HG03045 (cell line): ENCODE measurements around the gene CARS1.
A peak's percentile ranks its signal among the peaks of the same experiment; 100 is the strongest.

ENCODE experiments used
- ATAC-seq: cut with Tn5 transposase; IDR thresholded peaks from one replicate; pipeline ENCODE4 v1.9.1; 2021; ENCODE audit warnings: mild to moderate bottlenecking, moderate library complexity; ENCODE audit not compliant: unreplicated experiment

CARS1 gene

DNA sequence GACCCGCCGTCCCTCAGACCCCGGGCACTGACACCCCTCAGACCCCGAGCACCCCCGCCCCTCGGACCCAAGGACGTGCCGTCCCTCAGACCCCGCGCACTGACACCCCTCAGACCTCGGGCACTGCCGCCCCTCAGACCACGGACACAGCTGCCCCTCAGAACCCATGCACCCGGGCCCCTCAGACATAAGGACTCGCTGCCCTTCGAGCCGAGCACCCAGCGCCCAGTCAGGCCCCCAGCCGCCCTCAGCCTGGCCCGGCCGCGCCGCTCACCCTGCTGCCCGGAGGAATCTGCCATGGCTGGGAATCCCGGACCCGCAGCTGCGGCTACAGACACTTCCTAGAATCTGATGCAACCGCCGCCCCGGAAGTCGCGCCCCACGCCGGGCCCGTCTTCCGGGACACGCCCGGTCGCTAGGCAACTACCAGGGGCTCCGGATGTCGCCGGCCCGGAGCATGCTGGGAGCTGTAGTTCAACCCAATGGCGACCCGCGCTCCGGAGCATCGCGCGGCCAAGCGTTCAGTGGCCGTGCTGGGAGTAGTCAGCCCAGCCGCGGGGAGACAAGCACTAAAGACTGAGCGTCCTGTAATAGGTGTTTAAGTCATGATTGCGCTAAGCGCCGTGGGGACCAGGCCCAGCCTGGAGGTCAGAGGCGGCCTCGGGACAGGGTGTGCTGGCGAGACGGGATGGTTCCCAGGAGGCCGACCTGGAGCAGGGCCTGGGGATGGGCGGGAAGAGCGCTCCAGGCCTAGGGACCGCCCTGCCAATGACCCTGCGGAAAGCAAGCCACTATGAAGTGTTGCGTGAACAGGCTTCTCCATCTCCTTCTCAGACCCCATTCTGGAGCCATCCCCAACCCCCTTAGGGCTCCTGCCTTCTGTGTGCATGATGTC lies at the start of gene CARS1:
Gene CARS1, minus strand, starts transcription at position 355 of the 895 bp plus-strand sequence. Its CDS starts 56 bp downstream, at position 299.
- ATAC-seq = peak; percentile 92

DNA sequence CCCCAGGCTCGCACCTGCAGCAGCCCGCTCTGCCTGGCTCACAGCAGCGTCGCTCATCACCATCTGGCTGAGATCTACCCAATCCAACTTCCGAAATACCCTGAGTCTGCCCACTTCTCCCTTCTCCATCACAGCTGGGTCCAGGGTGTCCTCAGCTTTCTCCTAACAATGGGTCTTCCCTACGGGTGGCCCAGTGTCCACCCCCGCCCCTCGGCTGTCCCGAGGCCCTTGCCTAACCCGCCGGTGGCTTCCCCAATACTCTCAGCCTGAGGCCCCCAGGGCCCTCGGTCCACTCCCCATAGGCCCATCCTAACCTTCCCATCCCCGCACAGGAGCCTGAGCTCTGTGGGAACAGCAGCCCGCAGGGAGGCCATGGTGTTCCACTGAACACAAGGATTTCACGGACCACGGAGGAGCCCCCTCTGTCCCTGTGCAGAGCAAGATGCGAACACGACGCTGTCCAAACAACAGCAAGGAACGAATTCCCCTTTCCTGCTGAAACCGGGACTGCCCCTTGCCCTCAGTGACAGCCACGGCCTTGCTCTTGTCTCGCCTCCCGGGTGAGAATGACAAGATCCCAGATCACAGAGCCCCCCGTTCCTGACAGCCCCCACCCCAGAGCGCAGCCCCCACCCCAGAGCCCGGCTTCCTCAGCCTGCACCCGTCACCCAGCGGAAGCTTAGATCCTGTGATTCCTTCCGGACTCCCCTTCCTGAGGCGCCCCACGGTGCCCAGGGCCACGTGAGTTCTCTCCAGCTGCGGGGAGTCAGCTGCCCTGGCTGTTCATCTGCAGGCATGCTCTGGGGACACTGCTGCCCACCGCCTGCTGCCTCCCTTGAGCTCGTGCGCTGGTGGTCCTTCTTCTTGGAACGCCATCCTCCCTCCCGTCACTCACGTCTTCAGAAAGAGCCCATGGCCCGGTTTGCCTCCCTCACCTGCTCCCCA lies 48.8 kb upstream of the CARS1 start:
- ATAC-seq = no peak

DNA sequence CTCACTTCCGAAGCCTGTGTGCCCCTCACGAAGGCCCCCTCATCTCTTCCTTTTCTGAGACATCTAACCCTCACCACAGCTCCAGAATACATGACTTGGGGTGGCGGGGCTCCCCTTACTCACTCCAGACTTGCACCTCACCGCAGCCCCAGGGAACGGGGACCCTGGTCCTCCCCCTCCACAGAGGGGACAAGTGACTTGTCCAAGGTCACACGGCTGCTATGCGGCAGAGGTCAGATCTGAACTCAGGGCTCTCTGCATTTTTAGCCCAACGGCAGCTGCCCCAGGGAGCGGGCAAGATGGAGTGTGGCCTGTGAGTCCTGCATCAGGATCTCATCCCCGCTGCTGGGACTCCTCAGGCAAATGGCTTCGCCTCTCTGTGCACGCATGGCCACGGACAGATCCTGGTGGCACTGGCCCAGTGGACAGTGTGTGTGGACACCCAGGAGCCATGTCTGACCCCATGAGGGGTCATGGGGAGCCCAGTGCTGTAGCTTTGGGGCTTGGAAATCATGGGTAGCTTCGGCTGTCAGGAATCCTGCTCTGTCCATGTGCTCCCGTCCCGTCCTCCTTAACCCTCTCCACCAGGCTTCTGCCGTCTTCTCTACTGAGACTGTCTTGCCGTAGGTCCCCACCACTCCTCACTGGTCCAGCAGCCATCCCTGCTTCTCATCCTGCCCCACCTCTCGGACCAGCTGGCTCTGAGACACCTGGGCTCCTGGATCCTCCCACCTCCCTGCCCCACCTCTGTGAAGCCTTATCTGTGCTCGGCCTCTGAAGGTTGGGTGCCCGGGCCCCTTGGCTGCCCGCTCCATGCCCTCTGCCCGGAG lies 48.0 kb upstream of the CARS1 start:
- ATAC-seq = no peak

DNA sequence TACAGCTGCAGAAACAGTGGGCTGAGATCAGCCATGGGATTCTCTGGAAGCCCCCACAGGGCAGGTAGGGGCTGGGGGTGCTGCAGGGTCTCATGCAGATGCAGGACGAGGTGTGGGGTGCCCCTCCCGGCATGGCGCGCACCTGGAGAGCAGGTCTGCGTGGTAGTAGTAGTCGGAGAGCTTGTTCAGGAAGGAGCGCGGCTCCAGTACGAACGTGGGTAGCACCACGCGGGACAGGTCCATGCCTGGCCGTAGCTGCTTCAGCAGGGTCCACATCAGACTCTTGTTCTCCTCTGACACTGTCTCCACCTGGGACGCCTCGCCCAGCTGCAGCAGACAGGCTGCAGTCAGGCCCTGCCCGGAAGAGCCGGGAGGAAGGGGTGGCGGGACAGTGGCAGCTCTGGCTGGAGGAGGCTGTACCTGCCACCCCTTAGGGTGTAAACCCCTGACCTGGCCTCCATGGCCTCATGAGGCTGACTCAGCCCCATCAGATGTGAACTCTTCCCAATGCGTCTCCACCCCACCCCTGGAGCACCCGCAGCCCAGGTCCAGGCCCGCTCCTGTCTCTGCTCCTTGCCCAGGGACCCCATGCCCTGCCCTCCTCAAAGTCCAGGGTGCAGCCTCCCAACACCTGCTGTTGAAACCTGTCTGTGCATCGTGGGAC lies 47.0 kb upstream of the CARS1 start:
- ATAC-seq = no peak

DNA sequence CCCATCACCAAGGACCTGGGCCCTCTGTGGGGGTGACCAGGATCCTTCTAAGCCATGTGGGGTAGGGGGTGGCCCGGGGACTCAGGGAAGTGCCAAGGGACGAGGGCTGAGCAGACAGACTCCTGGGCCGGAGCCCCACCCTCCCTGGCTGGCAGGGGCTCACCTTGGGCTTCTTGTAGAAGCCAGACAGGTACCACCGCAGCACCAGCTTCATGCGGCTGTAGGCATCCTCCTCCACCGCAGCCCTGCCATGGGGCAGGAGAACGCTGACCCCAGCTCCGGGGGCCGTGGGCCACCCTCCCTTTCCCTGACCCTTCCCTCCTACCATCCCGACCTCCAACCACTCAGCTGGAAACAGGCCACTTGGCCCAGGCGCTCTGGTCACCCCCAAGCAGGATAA lies 45.9 kb upstream of the CARS1 start:
- ATAC-seq = no peak

DNA sequence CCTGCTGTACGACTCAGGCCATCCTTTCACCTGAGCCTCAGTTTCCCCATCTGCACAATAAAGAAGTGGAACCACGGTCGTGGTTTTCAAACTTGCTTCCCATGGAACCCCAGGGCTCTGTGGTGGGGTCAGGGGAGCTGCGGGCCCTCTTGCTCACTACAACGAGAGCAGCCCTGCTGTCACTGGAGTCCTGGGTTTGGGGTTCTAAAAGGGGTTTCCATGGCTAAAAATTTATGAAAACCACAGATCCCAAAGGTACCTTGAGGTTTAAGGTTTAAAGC lies 45.4 kb upstream of the CARS1 start:
- no peak for ATAC-seq

DNA sequence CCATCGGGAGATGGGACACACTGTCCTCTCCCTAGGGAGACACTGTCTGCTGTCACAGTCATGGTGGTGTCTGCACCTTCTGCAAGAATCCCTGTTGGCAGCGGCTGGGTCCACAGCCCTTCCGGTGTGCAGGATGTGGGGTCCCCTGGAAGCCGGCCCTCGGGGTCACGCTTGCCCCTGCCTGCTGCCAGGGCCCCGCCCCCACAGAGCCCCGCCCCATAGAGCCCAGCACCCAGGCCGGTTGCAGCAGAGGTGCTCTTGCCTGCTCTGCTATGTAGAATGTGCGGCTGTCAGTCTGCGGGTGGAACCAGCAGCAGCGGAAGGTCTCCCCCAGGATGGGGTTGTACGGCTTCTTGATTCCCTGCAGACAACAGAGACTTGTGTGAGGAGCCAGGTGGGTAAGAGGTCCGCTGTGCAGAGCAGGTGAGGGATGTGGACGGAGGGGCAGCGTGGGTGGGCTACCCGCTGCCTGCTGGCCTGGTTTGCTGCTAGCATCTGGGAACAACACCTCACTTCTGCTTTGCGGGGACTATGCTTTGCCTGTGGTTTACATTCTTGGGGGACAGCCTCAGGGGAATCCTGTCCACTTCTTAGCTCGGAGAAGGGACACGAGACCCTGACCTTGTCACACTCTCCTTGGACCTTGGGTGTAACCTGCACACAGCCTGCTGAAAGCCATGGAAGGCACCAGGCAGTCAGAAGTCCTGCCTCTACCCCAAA lies 44.9 kb upstream of the CARS1 start:
- no peak for ATAC-seq

DNA sequence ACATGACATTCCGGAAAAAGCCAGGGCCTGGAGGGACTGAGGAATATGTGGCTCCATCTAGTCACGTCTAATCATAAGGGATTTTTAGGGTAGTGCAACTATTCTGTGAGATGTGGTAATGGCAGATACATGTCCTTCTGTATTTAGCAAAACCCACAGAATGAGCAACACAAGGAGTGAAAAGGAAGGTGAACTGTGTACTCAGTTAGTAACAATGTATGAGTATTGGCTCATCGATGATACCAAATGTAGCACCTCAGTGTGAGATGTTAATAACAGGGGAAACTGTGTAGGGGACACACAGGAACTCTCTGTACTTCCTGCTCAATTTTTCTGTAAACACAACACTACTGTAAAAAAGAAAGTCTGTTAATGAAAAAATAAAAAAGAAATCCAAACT lies 42.0 kb upstream of the CARS1 start:
- ATAC-seq = no peak

DNA sequence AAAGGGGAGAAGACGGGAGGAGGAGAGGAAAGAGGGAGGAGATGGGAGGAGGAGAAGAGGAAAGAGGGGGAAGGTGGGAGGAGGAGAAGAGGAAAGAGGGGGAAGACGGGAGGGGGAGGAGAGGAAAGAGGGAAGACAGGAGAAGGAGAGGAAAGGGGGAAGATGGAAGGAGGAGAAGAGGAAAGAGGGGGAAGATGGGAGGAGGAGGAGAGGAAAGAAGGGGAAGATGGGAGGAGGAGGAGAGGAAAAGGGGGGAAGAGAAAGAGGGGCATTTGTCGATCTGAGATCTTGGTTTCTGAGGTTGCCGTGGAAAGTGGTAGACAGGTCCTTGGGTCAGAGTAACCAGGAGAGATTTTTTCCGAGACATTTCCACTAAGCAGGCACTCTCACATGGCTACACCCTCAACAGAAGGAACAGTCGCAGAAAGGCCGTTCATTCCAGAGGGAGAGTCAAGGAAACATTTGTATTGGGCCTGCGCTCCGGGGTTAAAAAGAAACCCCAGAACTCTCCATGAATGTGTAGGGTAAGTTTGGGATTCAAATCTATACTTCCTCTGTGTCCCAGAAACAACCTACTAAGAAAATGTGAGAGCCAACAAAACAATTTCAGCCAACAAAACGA lies 39.8 kb upstream of the CARS1 start:
- ATAC-seq = no peak

DNA sequence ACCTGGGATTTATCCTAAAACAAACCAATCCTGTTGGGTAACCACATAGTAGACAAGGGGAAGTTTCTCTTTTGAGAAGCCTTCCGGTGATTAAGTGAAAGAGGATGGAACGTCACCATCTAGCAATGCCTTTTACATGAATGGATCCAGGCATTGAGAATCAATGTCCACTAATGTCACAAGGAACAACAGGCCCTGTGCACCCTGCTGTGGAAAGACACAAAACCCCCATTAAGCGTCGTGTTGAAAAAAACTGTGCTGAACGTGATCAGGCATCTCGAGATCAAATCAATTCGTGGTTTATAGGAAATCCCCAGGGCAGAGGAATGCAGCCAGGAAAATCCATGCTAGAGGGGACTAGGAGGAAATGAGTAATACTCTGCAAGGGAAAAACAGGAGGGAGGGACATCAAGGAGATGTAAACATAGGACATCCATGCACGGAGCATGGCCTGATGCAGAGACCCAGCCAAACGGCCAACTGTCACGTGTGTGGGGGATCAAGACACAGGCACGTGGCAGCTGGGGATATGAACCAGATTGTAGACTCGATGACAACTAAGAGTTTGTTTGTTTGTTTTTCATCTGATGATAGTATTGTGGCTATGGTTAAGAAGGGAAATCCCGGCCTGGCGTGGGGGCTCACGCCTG lies 38.6 kb upstream of the CARS1 start:
- ATAC-seq = no peak

DNA sequence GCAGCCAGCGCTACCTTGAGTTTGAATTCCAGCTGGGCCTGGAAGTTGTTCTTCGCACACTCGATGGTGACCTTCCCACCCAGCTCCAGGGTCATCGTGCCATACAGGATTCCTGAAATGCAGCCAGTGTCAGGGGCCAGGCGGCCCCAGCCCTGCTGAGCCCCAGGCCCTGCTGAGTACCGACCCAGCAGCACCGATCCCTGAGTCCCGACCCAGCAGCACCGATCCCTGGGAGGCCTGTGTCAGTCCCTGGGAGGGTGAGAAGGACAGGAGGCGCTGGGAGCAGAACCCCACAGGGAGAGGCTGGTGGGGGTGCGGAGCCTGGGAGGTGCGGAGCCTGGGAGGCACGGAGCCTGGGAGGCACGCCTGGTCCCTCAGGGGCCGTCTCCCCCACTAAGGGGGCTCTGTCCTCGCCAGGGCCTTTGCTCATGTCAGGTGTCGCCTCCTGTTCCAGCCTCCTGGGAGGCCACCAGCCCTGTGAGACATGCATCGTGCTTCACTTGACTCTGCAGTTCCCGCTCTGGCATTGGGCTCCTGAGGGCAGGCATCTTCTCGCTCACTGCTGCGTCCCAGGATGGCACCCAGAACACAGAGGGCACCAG lies 37.1 kb upstream of the CARS1 start:
- ATAC-seq = no peak

DNA sequence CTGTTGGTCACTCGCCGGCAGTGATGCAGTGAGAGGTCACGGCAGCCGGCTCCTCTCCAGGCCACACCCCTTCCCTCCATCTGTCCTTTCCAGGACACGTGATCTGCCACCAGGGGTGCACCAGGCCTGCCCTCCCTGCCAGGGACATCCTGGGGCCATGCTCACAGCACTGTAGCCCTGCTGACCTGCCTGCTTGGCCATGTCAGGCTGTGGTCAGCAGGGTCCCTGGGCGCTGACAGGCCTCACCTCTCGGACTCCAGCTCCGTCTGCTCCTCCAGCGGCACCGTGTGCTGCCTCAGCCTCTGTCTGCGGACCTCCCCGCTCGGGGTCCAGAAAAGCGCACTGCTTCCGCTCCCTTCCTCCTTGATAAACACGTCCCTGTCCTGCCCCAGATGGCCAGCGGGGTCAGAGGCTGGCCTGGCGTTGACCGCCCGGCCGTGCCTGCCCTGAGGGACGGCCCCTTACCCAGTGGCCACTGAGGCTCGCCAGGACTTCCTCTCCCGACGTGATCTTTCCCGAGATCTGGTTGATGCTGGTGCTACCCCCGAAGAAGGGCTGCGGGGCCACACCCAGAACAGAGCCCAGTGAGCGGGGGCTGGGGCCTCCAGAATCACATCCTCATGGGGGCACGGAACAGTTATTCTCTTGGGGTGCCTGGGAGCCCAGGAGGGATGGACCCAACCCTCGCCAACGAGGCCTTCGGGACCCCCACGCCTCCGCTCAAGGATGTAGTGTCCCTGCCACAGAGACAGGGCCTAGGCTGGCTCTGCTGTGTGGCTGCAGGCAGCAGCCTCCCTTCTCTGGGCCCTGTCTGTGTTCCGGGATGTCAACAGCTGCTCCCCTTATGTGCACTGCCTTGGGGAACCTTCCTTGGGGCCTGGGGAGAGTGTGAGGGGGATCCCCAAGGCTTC lies 36.3 kb upstream of the CARS1 start:
- ATAC-seq = no peak

DNA sequence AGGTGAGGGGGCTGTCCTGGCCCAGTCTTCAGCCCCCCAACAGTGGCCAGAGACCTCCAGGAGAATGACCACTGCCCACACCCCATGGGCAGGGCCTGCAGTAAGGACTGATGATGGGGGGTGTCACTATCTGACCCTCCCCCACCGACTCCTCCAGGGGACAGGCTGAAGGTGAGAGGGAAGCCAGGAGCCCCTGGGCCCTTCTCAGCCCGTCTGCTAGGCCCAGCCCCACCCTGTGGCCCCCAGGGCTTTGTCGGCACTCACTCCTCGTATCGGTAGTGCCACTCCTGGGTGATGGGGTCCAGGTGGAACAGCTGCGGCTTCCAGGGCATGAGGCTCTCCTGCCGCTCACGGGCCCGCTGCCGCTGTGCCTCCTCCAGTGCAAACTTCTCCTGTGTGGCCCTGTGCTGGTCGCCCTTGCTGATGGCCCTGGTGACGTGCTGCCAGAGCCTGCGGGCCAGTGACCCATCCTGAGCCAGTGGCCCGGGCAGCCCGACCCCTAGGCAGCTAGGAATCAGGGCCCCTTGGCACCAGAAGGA lies 35.4 kb upstream of the CARS1 start:
- no peak for ATAC-seq

DNA sequence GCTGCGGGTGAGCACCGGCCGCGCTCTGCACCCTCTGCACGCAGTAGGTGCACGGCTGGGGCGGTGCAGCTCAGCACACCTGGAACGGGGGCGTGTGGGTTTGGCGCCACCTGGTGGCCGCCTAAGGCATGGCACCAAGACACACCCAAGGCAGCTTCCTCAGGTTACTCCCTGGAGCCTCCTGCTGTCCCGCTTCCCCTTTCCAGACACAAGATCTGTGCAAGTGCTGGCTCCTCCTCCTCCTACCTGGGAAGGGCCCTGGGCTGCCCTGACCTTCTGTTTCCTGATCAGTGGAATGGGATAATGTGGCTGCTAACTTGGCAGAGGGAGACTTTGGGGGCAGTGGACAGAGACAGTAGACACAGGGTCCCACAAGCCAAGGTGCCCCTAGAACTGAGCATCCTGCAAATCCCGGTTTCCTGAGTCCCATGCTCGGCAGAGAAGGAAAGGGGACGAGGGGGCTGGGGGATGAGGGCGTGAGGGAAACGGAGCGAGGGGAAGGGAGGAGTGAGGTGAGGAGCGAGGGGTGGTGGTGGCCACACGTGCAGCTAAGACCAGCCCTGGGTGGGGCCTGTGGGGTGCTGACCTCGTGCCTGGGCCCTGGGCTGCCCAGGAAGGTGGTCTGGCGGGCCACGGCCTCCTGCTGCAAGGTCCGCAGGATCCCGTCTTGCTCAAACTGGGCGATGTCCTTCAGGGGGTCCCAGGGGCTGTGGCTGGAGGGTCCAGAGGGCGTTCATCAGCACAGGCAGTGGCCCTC lies 34.8 kb upstream of the CARS1 start:
- no peak for ATAC-seq

DNA sequence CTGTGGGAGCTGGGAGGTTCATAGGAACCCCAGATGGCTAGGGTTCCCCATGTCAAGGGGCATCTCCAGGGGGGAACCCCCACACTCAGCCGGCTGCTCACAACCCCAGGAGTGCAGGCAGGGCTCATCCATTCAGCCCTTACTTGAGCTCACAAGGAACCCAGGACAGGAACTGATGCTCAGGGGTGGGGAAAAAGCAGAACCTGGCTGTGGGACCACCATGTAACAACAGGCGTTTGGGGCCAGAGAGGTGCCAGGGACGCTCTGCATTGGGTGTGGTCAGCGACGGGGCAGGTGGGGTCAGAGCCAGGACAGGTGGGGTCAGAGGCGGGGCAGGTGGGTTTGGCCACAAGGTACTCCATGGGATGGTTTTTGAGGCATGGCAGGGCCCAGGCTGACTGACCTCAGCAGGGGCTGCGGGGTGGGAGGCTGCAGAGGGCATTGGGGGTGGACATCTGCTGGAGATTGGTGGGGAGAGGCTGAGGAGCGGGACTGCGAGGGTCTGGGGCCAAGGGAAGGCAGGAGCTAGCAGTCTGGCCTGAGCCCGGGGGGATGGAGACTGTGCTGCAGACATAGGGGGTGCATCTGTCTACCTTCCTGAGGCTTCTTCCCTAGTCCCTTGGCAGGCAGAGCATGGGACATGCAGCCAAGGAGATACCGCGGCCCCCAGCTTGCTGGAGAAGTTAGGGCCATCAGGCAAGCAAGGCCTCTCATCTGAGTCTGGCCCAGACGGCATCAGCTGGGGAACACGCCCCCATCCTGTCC lies 34.0 kb upstream of the CARS1 start:
- ATAC-seq = no peak
